Measurements from ENCODE around the gene FERD3L. TPM values are rescaled to one million over a fixed set of nuclear protein-coding genes. Genes with fewer than 3 reads are reported as not detected.

The FERD3L gene
- total RNA-seq, 1 experiment from 2014 or later, result not detected

DNA sequence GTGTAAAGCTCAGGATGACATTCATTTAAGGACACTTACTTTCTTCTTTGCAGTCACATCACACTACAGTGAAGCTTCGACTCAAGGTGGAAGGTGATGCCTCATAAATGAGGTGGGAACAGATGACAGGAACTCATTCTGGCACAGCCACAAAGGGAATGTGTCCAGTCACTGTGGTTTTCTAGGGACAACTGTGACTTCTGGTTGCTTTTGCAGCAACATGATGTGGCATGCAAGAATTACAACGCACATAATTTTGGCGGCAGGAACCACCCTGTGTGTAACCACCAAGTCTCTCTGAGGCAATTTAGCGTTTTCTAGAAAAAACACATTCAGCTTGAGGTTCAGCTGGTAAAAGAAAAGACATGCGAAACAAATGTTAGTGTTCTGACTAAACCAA, 32.0 kb upstream of the FERD3L start:
- H3K18ac ChIP-seq (ENCODE audit: insufficient read length, low read depth, low read length), result no peak overlapping the region
- no peaks in the 10 kb centered on the region for H3K23me2 ChIP-seq (ENCODE audit: insufficient read length, low read depth, low read length, poor library complexity, severe bottlenecking)
- no peak overlapping the region for H3K23ac ChIP-seq (ENCODE audit: insufficient read length, low read depth, low read length)
- H3T11ph ChIP-seq (ENCODE audit: low read length), result no peak overlapping the region
- no peak overlapping the region for H4K91ac ChIP-seq (ENCODE audit: insufficient read length, low read depth, low read length)
- no peaks in the 10 kb centered on the region for H3K79me1 ChIP-seq (ENCODE audit: insufficient read depth, low read depth, low read length, poor library complexity, severe bottlenecking)
- H3K4me3 Mint-ChIP-seq, result no peak overlapping the region
- no peaks in the 10 kb centered on the region for H3K27me3 Mint-ChIP-seq (ENCODE audit: low read depth)
- no peaks in the 10 kb centered on the region for H3K27me3 ChIP-seq (ENCODE audit: insufficient read depth, low read length)
- no peak overlapping the region for H3K9ac ChIP-seq (ENCODE audit: extremely low read depth, insufficient read length, low read length)
- H2BK15ac ChIP-seq (ENCODE audit: low read depth, low read length), result no peak overlapping the region
- no peaks in the 10 kb centered on the region for H3K9me3 Mint-ChIP-seq
- H3K14ac ChIP-seq (ENCODE audit: insufficient read depth, low read length), result no peak overlapping the region
- H4K8ac ChIP-seq (replicated peaks; ENCODE audit: insufficient read length, low read depth, low read length), result no peak overlapping the region
- H2BK20ac ChIP-seq (ENCODE audit: low read depth, low read length, poor library complexity, severe bottlenecking), result no peak overlapping the region
- H2BK5ac ChIP-seq (ENCODE audit: insufficient read length, low read length), result no peak overlapping the region
- H4K5ac ChIP-seq (ENCODE audit: insufficient read length, low read depth, low read length), result no peak overlapping the region
- no peaks in the 10 kb centered on the region for H3K36me3 Mint-ChIP-seq (ENCODE audit: insufficient read depth in 1 of 3, low read depth in 3 of 3)
- H3K4me2 ChIP-seq (ENCODE audit: insufficient read depth, insufficient read length, low read length), result no peak overlapping the region
- no peak overlapping the region for H2BK12ac ChIP-seq (ENCODE audit: insufficient read length, low read depth, low read length)
- H2AK5ac ChIP-seq (ENCODE audit: insufficient read length, low read length), result no peak overlapping the region
- no peaks in the 10 kb centered on the region for H3K79me2 ChIP-seq (ENCODE audit: insufficient read depth, low read length)
- no peak overlapping the region for H3K27ac ChIP-seq (ENCODE audit: insufficient read length, low read depth, low read length)
- no peaks in the 10 kb centered on the region for H3K9me3 ChIP-seq (ENCODE audit: control insufficient read depth, low read depth, low read length)
- TF ChIP-seq, protein P1, sequence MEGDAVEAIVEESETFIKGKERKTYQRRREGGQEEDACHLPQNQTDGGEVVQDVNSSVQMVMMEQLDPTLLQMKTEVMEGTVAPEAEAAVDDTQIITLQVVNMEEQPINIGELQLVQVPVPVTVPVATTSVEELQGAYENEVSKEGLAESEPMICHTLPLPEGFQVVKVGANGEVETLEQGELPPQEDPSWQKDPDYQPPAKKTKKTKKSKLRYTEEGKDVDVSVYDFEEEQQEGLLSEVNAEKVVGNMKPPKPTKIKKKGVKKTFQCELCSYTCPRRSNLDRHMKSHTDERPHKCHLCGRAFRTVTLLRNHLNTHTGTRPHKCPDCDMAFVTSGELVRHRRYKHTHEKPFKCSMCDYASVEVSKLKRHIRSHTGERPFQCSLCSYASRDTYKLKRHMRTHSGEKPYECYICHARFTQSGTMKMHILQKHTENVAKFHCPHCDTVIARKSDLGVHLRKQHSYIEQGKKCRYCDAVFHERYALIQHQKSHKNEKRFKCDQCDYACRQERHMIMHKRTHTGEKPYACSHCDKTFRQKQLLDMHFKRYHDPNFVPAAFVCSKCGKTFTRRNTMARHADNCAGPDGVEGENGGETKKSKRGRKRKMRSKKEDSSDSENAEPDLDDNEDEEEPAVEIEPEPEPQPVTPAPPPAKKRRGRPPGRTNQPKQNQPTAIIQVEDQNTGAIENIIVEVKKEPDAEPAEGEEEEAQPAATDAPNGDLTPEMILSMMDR (conservative IDR thresholded peaks at IDR 0.05), result no peak
- peaks cover 2% of the 10 kb centered on the region; the same call in 1 of the 2 replicates for H3K4me1 ChIP-seq (ENCODE audit: insufficient read depth, low read length)
- no peak overlapping the region for H3K27ac Mint-ChIP-seq
- no peak overlapping the region for H3K56ac ChIP-seq (ENCODE audit: insufficient read length, low read depth, low read length)
- H2AFZ ChIP-seq (ENCODE audit: low read length), result no peak overlapping the region
- no CpG with 5 or more reads among the region's 5 CpGs for WGBS (ENCODE audit: extremely low coverage, insufficient read length, low lambda C conversion rate)
- peaks cover 13 to 15% of the 10 kb centered on the region in 2 experiments for H3K4me1 Mint-ChIP-seq
- no peak for DNase-seq
- H2BK120ac ChIP-seq (ENCODE audit: low read depth, low read length, poor library complexity, severe bottlenecking), result no peak overlapping the region
- no peaks in the 10 kb centered on the region for H4K20me1 ChIP-seq (ENCODE audit: control insufficient read depth, insufficient read depth, insufficient read length)
- no peak overlapping the region for H3K4ac ChIP-seq (ENCODE audit: low read depth, low read length)

All from H9 (cell line).